NCI-H82 treated with DMSO at 0.1 percent for 48 hours (cell line): ENCODE data around the gene MON2.

Source experiments
- DNase-seq: peaks from one replicate; lab custom pipeline; 2025; ENCODE audit not compliant: unreplicated experiment; lab: John Stamatoyannopoulos, UW

The MON2 gene

DNA sequence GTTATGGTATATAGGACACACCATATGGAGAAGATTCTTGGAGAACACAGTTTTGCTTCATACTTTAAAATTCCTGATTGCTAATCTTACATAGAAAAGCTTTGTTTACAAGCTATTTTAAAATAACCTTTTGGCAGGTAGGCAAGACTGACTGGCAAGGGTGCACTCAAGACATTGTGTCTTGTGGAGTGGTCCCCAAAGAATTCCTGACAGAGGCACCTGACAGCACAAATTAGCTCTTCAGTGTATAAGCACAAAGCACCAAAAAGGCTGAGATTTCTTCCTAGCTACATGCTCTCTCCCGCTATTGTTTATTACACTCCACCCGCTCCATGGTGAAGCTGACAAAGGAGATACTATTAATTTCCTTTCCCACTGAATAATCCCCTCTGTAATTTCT is 139.4 kb downstream of the MON2 start:
- DNase-seq, result no peak

DNA sequence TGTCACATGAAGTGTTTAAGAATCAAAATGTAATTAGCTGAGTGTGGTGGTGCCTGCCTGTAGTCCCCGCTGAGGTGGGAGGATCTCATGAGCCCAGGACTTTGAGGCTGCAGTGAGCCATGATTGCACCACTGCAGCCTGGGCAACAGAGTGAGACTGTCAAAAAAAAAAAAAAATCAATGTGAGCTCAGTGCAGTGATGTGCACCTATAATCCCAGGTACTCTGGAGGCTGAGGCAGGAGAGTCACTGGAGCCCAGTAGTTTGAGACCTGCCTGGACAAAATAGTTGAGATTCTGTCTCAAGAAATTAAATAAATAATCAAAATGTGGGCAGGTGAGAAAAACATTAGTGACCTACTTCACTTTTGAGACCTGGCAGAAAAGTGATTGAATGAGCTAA is 140.0 kb downstream of the MON2 start:
- DNase-seq, result no peak

DNA sequence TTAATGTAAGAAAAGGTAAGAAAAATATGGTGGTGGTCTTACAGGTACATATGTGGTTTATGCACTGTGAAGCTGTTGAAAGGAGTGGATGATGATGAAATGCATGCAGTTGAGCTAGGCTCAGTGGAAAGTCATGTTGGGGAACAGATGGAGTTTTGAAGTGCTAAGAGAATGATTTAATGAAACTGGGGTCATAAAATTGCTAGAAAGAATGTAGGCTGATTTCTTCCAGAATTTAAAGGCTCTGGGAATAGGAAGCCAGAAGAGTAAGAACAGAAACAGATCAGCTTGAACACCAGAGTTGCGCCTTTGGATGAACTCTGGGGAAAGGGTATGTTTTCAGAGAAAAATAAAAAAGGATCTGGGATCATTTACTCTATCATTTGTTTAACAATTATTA is 146.5 kb downstream of the MON2 start:
- DNase-seq, result no peak

DNA sequence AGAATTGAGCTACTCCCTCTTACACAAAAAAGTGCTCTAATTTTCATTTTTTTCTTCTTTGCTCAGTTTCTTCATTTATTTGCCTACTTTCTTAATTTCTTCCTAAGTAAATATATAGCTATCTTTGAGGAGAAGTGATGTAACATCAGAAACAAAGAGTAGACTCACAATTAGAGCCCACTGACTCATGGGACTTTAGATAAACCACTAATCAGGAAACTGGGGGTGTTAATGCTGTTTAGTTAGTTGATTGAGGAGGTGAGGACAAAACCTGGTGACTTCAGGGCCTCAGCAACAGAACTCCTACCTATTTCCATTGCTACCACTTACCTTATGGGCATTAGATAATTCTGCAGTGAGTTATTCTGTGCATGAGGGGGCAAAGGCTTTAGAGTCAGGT is 151.7 kb downstream of the MON2 start:
- DNase-seq, result no peak

DNA sequence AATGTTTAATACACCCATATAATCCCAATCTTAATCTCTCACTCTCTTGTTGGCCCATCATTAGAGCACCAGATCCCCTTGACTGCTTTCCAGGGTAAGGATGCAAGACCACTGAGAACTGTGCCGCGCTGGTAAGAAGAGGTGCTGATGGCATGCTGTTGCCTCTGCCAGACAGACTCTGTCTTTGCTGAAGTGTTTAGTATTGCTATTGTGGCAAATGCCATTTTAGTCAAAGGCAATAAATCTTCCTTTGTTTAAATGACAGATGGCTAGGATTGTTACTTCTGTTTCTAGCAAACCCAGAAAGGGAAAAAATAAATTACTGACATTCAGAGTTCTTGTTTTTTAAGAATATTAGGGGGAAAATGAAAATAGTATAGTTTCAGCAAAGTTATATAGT is 152.3 kb downstream of the MON2 start:
- no peak for DNase-seq

DNA sequence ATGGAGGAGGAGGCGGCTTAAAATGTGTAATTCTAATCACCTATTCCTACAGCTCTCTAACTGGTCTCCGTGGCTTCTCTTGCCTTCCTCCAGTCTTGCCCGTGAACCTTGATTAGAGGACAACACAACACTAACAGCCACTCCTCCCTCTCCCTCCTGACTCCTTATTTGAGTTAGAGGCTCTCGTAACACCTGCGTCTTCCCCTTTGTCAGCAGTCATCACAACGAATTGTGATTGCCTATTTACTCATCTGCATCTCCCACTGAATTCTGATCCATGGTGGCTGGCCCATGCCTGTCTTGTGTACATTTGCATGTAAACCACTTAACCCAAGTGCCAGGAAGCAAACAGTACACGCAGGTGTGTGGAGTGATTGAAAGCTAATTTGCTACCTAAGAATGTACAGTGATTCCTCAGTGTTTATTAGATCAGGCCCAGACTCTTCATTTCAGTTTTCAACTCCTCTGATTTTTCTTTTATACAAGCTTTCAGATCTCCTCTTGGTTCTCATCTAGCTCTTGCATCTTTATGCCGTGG is 154.5 kb downstream of the MON2 start:
- DNase-seq, result no peak

DNA sequence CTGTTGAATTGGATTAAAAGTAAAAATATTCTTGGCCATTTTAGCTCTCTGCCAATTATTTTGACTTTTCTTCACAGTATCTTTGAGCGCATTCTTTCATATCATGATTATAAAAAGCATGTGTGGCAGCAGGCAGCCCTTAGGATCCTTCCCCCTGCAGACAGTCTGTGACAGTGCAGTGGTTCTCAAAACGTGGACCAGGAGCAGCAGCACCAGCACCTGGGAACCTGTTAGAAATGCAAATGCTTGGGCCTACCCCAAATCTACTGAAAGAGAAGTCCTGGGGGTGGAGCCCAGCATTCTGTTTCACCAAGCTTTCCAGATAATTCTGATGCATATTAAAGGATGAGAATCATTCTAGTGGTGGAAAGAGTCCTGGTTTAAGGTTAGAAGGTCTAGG is 155.6 kb downstream of the MON2 start:
- no peak for DNase-seq

DNA sequence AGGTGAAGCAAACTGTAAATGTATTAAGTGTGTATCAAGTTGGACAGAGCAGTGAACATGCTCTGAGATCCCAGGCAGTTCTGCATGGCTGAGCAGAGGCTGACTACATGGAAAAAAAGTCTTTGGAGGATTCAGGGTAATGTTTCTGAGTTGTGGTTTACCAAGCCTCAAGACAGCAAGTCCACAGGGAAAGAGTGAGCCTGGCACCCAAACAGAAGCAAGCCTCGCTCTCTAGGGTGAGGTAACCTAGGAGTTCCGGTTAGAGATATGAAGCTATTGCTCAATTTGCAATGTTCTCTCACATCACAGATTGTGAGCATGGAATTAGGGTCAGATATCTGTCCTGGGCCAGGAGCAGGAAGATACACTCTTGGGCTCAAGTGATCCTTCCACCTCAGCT is 158.6 kb downstream of the MON2 start:
- DNase-seq, result no peak

DNA sequence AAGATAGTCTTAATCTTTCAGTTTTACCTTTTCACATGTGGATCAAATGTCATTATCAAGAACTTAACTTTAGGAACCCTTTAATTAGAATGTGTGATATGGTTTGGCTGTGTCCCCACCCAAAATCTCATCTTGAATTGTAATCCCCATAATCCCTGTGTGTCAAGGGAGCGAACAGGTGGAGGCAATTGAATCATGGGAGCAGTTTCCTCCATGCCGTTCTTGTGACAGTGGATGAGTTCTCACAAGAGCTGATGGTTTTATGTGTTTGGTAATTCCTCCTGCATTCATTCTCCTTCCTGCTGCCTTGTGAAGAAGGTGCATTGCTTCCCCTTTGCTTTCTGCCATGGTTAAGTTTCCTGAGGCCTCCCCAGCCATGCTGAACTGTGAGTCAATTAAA is 160.6 kb downstream of the MON2 start:
- no peak for DNase-seq

DNA sequence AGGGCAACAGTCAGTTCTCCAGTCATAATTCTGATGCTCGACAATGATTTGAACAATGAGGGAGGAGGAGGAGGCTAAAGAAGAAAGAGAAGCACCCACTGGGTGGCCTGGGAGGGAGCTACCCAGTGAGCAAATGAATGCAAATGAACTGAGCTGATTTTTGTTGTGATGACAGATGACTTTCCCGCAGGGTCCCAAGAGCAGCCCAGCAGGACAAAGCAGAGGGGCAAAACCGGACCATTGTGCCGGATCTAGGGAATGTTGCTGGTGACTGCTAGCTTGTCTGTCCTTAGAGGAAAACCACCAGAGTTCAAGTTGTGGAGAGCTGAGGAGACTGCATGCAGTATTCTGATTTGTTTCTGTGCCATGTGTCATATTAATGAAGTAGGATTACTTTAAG is 162.8 kb downstream of the MON2 start:
- no peak for DNase-seq

DNA sequence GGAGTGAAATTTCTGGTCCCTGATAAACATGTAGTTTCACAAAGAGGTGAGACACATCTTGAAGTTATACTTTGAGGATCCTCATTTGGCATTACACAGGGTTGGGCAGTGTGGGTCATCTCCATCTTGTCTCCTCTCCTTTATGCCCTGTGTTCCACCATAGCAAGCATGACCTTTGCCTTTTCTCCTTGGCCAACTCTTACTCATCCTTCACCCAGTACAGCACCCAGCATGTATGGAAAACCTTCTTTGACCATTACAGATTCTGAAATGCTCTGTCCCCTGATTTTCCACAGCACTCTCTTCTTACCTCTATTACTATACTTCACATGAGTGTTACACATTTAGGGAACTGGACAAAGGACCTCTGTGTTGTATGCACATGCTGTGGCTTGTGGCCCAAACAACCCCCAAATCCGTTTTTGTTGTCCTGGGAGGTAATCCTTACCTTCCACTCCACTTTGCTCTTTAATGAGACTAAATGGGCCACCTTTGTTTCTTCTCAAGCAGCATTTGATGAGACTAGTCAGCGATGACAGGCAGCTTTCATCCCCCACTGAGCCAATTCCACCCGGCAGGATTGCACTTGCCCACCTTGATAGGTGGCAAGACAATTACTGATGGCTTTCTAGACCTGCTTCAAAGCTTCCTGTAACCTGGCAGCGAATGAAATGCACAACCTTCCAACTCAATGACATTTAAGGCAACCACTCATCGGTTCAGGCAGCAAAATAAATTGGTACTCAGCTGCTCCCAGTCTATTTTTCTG is 163.5 kb downstream of the MON2 start:
- no peak for DNase-seq

DNA sequence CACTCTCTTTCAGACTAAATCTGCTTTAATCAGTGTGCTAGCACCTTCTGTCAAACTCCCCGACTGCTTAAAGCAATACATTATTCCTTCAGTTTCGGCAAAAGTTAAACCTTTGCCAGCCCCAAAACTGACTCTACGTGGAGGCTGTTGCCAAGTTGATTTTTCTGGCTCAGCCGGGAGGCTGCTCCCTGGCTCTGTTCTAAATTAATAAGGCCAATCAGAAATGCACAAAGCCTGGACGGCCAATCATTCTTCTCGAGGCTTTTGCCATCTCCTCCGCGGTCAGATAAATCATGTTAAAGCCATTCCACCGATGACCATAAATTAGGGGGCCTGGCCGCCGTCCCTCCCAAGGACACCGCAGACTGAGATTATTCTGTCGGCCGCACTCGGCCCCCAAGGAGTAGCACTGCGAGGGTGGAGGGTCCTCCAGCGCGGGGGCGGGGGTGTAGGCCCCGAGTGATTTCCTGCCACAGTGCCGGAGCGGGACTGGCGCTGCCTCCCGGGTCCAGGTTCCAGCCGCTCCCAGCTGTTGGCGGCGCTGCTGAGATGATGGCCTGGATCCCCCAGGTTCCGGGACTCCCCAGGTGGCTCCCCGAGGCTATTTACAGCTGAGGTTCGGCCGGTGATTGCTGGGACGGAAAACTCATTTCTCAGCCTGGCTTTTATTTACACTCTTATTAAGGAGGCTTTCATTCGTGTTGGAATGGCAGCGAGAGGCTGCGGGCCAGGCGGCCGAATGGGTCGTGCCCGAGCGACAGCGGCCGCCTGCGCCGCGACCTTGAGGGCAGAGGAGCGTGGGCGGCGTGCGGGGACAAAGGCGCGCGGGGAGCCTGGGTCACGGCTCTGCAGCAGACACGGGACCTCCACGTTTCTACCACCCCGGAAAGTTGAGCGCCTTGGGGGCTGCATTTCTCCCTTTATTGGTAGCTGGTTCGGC is 165.1 kb downstream of the MON2 start:
- no peak for DNase-seq

DNA sequence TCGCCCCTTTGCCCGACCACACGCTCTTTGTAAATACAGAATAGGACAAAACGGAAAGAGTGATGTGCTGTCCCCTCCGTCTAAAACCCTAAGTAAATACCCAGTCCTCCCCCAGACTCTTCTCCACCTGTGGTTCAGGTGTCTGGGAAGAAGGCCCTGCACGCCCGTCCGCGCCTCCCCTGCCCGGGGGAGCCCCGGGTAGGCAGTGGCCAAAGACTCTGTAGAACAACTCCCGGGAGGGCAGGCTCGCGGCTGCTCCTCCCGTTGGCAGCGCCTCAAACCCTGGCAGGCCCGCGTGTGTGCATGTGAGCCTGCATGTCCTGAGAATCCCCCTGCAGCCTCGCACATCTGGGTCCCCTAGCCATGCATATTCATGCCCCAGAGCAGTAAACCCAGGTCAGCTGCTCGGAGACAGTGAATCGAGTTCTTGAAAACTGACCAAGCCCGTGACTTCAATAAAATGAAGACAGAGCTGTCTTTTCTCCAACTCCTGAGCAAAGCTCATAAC is 165.8 kb downstream of the MON2 start:
- no peak for DNase-seq

DNA sequence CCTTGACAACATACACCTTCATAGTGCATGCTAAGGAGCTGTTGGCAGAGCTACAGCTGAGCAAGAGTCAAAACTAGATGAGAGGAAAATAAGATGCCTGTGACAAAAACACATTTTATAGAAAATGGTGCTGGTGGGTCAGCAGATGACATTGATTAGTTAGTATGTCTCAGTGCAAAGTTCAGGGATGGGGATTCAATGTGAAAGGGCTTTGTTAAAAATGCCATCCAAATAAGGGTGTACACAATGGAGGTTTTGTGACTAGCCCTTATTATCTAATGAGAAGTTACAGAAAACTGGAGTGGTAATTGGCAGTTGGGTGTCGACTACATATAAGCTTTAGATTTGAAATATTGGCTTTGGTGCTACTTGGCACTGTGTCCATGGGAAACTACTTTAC is 169.0 kb downstream of the MON2 start:
- DNase-seq, result no peak

DNA sequence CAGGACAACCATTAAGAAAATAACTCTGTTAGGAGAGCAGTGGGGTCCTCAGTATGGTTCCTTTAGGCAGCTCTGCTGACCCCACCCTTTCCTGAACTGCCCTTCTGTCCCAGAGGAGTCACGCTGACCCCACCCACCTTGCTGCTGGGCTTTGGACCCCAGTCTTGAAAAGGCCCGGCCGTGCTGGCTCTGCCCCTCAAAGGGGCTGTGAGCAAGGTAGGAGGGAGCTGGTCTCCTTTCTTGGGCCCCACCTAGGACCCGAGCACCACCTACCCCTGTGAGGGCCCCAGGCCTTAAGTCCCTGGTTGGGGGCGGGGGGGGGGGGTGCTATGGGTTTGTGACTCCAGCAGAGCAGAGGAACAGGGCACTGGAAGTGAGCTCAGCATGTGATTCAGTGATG is 171.1 kb downstream of the MON2 start:
- no peak for DNase-seq

DNA sequence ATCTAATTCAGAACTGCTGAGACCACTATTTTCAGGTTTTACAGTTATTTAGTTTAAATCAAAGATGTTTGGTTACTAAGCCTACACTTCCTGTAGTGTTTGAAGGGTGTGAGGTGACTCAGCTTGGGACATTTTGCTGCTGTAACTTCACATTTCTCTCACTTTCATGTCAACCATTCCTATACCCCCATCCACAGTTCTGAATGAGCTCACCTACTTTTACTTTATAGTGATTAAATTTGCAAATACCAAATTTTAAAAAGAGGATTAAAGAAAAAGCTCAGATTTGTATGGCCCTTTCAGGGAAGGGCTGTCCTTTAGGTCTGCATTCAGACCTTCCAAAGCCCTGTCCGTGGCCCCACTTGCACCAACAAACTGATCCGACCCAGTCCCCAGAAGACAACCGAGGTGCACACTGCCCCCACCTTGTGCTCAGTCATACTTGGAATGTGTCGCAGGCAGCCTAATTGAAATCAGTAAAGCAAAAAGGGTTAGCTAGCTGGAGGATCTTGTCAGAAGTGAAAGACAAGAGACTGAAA is 174.4 kb downstream of the MON2 start:
- DNase-seq, result no peak

DNA sequence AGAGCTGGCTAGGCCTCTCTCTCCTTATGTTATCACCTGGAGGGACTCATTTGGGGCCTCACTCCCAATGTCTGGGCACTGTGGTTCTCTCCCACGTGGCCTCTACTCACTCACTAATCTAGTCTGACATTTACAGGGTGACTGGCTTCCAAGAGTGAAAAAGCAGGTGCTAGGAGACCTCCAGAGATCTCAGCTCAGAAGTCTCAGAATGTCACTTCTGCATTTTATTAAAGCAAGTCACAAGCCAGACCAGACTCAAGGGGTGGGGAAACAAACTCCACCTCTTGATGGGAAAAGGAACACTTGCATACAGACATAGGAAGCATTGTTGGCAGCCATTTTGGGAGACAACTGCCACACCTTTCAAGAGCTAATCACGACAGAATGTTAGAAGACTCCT is 175.9 kb downstream of the MON2 start:
- DNase-seq, result no peak

DNA sequence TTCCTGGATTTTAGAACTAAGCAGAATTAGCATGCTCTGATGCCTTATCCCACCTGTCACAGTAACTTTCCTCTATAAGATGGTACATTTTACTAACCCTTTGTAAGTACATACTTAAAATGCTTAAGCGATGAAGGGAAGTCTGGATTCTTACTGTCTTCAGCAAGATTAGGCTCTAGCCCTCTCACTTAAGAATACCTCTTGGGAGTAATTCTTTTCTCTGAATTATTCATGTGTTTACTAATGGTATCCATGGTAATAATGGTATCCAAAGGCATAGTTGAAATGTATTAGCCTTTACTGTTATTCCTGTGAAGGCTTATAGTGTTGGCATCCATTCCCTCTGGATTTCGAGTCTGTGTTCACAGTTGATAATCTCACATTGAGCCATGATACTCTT is 176.9 kb downstream of the MON2 start:
- DNase-seq, result no peak

DNA sequence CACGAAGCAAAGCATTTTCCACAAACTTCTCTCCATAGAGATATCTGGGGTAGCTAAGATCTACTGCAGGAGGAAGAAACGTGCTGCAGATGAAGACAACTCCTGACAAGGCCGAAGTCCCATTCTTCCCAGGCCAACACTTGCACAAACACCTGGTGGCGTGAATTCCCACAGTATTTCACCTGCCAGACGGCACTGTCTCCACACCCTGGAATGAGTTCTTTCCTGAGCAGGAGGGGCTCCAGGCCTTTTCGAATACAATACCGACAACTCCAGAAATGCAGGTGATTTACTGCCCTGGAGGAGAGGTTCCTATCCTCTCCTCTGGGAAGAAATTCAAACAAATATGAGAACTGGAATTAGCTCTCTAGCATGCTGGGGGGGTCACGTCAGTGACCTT is 179.9 kb downstream of the MON2 start:
- DNase-seq, result no peak

DNA sequence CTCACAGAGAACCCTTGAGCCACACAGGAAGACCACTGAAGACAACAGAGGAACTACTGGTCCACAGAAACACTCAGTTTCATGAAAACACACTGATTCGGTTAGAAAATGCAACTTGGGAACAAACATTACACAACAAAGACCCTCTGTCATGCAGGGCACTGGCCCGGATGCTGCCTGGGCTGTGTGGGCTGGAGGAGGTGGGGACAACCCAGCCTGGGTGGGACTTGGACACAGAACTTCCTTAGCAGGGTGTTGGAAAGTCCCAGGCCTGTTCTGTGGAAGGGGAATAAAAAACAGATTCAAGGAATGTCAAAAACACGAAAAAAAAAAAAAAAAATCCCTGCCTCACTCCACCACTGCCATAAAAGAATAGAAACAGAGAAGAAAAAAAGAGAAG is 181.0 kb downstream of the MON2 start:
- no peak for DNase-seq

DNA sequence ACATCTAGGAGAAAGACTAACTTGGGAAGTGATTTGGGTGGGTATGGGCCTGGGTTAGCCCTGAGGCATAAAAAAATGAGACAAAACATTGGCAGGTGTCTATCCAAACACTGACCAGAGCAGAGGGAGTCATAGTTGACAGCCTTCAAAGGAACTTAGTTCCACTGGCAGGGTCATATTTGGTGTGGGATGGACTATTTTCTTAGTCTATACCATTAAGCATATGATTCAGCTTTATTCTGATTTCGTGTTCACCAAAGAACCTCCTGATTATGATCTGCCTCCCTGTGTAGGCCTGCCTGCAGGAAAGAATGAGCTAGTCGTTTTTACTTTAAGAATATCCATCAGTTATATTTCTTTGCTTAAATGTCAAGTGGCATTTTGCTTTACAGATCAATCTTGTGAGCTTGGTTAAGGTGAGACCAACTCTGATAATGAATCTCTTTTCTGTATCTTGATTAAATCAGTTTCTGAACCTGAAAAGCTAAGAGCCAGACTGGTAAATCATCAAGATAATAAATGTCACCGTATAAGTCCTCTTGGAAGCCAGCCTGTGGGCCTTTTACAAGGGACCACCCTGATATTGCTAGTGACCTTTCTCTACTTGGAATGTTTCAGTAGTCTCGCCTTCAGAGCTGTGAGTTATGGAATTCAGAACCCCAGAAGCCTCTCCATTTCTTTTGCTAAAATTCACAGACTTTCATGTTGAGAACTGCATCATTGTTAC is 182.9 kb downstream of the MON2 start:
- DNase-seq, result no peak
